SK-N-MC (cell line): ENCODE data around the gene UBXN2A.

Source experiments
- EZH2 ChIP-seq: fragments of 200-600 bp; sonication (generic); IDR thresholded peaks from one replicate; pipeline ENCODE4 v1.6.1; 2017; ENCODE audit warnings: antibody characterized with exemption
- FOXP2 ChIP-seq: optimal IDR thresholded peaks from 2 replicates; pipeline ENCODE3; 2011; ENCODE audit warnings: mild to moderate bottlenecking, moderate library complexity; ENCODE audit not compliant: insufficient read depth; ENCODE audit errors: extremely low read length, control extremely low read depth
- POLR2AphosphoS5 ChIP-seq: IDR thresholded peaks from 2 replicates; pipeline ENCODE4 v1.6.1; 2012; ENCODE audit warnings: mild to moderate bottlenecking, low read depth, low read length, borderline replicate concordance

- no peak for TF ChIP-seq EZH2
- no peak for TF ChIP-seq POLR2AphosphoS5
- no peak for TF ChIP-seq FOXP2
These were observed 100.2 kb downstream of the UBXN2A start for GRCh38 chr2:24040511-24040910.
